IMR-90 (cell line): Measurements from ENCODE around the gene DTL. TPM values are rescaled to one million over a fixed set of nuclear protein-coding genes. Genes with fewer than 3 reads are reported as not detected.

Experiments used
- ATAC-seq: fragments of 200-7000 bp; cut with Tn5 transposase; 2 replicates; pipeline ENCODE4 v1.9.1; 2020; ENCODE audit warnings: low read depth, mild to moderate bottlenecking, moderate library complexity
- BruUV-seq: library from RNA; stranded (reverse); fragments of 400-500 nt; replicated peaks from 2 replicates; lab custom pipeline; 2021; lab: Mats Ljungman, UMichigan
- CTCF ChIA-PET: fragments of 300-600 bp; formaldehyde crosslinking; extraction: SDS; loops from one replicate; lab custom pipeline; 2021; ENCODE audit warnings: antibody characterized with exemption; lab: Yijun Ruan, JAX
- POLR2A ChIA-PET: fragments of 300-600 bp; sonication (Branson Sonifier 250); formaldehyde crosslinking; loops from one replicate; lab custom pipeline; 2022; ENCODE audit warnings: antibody characterized with exemption; ENCODE audit not compliant: unreplicated experiment; lab: Charles Lee
- DNase-seq: peaks from one replicate; pipeline ENCODE4 v3.0.0; 2013
- H2AFZ ChIP-seq: replicated peaks from 2 replicates; pipeline ENCODE3; 2013; ENCODE audit warnings: low read length, mild to moderate bottlenecking; ENCODE audit not compliant: poor library complexity
- H2AK5ac ChIP-seq: 2 replicates; pipeline ENCODE4 v1.6.1; 2013; ENCODE audit warnings: low read depth, low read length, inconsistent platforms
- H2AK9ac ChIP-seq: replicated peaks from 2 replicates; pipeline ENCODE3; 2013; ENCODE audit warnings: mild to moderate bottlenecking, low read depth, low read length, moderate library complexity; ENCODE audit not compliant: poor library complexity
- H2BK120ac ChIP-seq: 2 replicates; pipeline ENCODE4 v1.6.1; 2013; ENCODE audit warnings: low read depth, low read length, inconsistent platforms
- H2BK15ac ChIP-seq: 3 replicates; pipeline ENCODE4 v1.6.1; 2013; ENCODE audit warnings: low read depth, low read length, inconsistent platforms
- H2BK20ac ChIP-seq: 2 replicates; pipeline ENCODE4 v1.6.1; 2013; ENCODE audit warnings: low read depth, mild to moderate bottlenecking, inconsistent platforms, low read length, moderate library complexity
- H2BK5ac ChIP-seq: 2 replicates; pipeline ENCODE4 v1.6.1; 2013; ENCODE audit warnings: mild to moderate bottlenecking, low read depth, low read length, inconsistent platforms; ENCODE audit not compliant: poor library complexity, severe bottlenecking
- H3K14ac ChIP-seq: replicated peaks from 2 replicates; pipeline ENCODE4 v1.6.1; 2013; ENCODE audit warnings: low read depth, low read length, inconsistent platforms
- H3K18ac ChIP-seq: 2 replicates; pipeline ENCODE4 v1.6.1; 2013; ENCODE audit warnings: low read depth, low read length, control low read depth
- H3K23ac ChIP-seq: 2 replicates; pipeline ENCODE4 v1.6.1; 2013; ENCODE audit warnings: low read depth, low read length, inconsistent platforms
- H3K27ac ChIP-seq: 2 replicates; pipeline ENCODE4 v1.5.1; 2013; ENCODE audit warnings: mild to moderate bottlenecking, control low read depth, low read length; ENCODE audit not compliant: insufficient read depth
- H3K27me3 ChIP-seq: 2 replicates; pipeline ENCODE4 v1.6.1; 2013; ENCODE audit warnings: low read length; ENCODE audit not compliant: control insufficient read depth, insufficient read depth
- H3K36me3 ChIP-seq: 2 replicates; pipeline ENCODE4 v1.6.1; 2013; ENCODE audit warnings: low read length, mixed read lengths; ENCODE audit not compliant: control insufficient read depth, insufficient read depth
- H3K4ac ChIP-seq: 2 replicates; pipeline ENCODE4 v1.6.1; 2013; ENCODE audit warnings: low read depth, low read length, inconsistent platforms
- H3K4me1 ChIP-seq: 2 replicates; pipeline ENCODE4 v1.6.1; 2013; ENCODE audit warnings: low read length, mixed read lengths; ENCODE audit not compliant: control insufficient read depth, insufficient read depth
- H3K4me2 ChIP-seq: 2 replicates; pipeline ENCODE4 v1.6.1; 2013; ENCODE audit warnings: low read depth, mild to moderate bottlenecking, control low read depth, low read length, moderate library complexity
- H3K4me3 ChIP-seq: 2 replicates; pipeline ENCODE4 v1.5.1; 2013; ENCODE audit warnings: low read depth, mild to moderate bottlenecking, control low read depth, low read length, moderate library complexity; ENCODE audit not compliant: insufficient read depth
- H3K56ac ChIP-seq: 2 replicates; pipeline ENCODE4 v1.6.1; 2013; ENCODE audit warnings: low read length, inconsistent platforms; ENCODE audit not compliant: insufficient read depth; ENCODE audit errors: extremely low read depth
- H3K79me1 ChIP-seq, 2 experiments: 2 replicates each; pipeline ENCODE4 v1.6.1; 2013; ENCODE audit warnings: low read length in 2 of 2, inconsistent platforms in 1 of 2, low read depth in 1 of 2
- H3K9ac ChIP-seq: 2 replicates; pipeline ENCODE4 v1.6.1; 2013; ENCODE audit warnings: low read depth, low read length, control low read depth
- H3K9me1 ChIP-seq: 2 replicates; pipeline ENCODE4 v1.6.1; 2013; ENCODE audit warnings: low read length, inconsistent platforms; ENCODE audit not compliant: insufficient read depth
- H3K9me3 ChIP-seq: 2 replicates; pipeline ENCODE4 v1.6.1; 2013; ENCODE audit warnings: low read length; ENCODE audit not compliant: control insufficient read depth, insufficient read depth
- H4K20me1 ChIP-seq: 2 replicates; pipeline ENCODE4 v1.6.1; 2013; ENCODE audit warnings: low read length, inconsistent platforms; ENCODE audit not compliant: insufficient read depth
- H4K5ac ChIP-seq: 2 replicates; pipeline ENCODE4 v1.6.1; 2013; ENCODE audit warnings: mild to moderate bottlenecking, low read depth, low read length, control low read depth
- H4K8ac ChIP-seq, 2 experiments: 2 replicates each; pipeline ENCODE4 v1.6.1; 2013; ENCODE audit warnings: low read depth in 2 of 2, low read length in 2 of 2, control low read depth in 1 of 2, inconsistent platforms in 1 of 2
- H4K91ac ChIP-seq: 2 replicates; pipeline ENCODE4 v1.6.1; 2013; ENCODE audit warnings: low read depth, low read length, inconsistent platforms; ENCODE audit not compliant: insufficient read depth
- BHLHE40 ChIP-seq: fragments of 150-350 bp; IDR thresholded peaks from 2 replicates; pipeline ENCODE4 v1.6.1; 2016; ENCODE audit warnings: mild to moderate bottlenecking, low read depth, low read length
- CEBPB ChIP-seq: IDR thresholded peaks from 2 replicates; pipeline ENCODE4 v1.6.1; 2012; ENCODE audit warnings: low read depth, low read length, improper control_type of control experiment
- CHD1 ChIP-seq: IDR thresholded peaks from 2 replicates; pipeline ENCODE4 v1.6.1; 2012; ENCODE audit warnings: low read depth, low read length, improper control_type of control experiment
- CTCF ChIP-seq: conservative IDR thresholded peaks from 2 replicates; pipeline ENCODE4 v1.5.1; 2012; ENCODE audit warnings: mild to moderate bottlenecking, low read depth, low read length, improper control_type of control experiment
- ELK1 ChIP-seq: fragments of 150-350 bp; IDR thresholded peaks from 2 replicates; pipeline ENCODE4 v1.6.1; 2016; ENCODE audit warnings: low read depth, mild to moderate bottlenecking, low read length, moderate library complexity, borderline replicate concordance
- FOS ChIP-seq: fragments of 150-350 bp; IDR thresholded peaks from 2 replicates; pipeline ENCODE4 v1.6.1; 2016; ENCODE audit warnings: low read depth, low read length
- MAFK ChIP-seq: IDR thresholded peaks from 2 replicates; pipeline ENCODE4 v1.6.1; 2012; ENCODE audit warnings: low read depth, low read length, improper control_type of control experiment
- MAZ ChIP-seq: IDR thresholded peaks from 2 replicates; pipeline ENCODE4 v1.6.1; 2012; ENCODE audit warnings: low read depth, mild to moderate bottlenecking, low read length, improper control_type of control experiment, moderate library complexity, borderline replicate concordance
- MXI1 ChIP-seq: IDR thresholded peaks from 2 replicates; pipeline ENCODE4 v1.6.1; 2012; ENCODE audit warnings: low read depth, mild to moderate bottlenecking, low read length, moderate library complexity, borderline replicate concordance
- NFE2L2 ChIP-seq: fragments of 150-350 bp; IDR thresholded peaks from 2 replicates; pipeline ENCODE4 v1.6.1; 2016; ENCODE audit warnings: low read depth, mild to moderate bottlenecking, low read length
- POLR2A ChIP-seq: IDR thresholded peaks from 2 replicates; pipeline ENCODE4 v1.6.1; 2012; ENCODE audit warnings: mild to moderate bottlenecking, low read depth, low read length
- RAD21 ChIP-seq: IDR thresholded peaks from 2 replicates; pipeline ENCODE4 v1.6.1; 2012; ENCODE audit warnings: low read length, improper control_type of control experiment
- RCOR1 ChIP-seq: IDR thresholded peaks from 2 replicates; pipeline ENCODE4 v1.6.1; 2012; ENCODE audit warnings: mild to moderate bottlenecking, low read length, improper control_type of control experiment; ENCODE audit not compliant: insufficient replicate concordance
- RFX5 ChIP-seq: IDR thresholded peaks from 2 replicates; pipeline ENCODE4 v1.8.0; 2012; ENCODE audit warnings: low read depth, mild to moderate bottlenecking, low read length, moderate library complexity
- SMC3 ChIP-seq: fragments of 150-350 bp; IDR thresholded peaks from 2 replicates; pipeline ENCODE4 v1.6.1; 2016; ENCODE audit warnings: low read depth, mild to moderate bottlenecking, antibody characterized with exemption, low read length, moderate library complexity
- dilution Hi-C: fragments of 300-500 bp; cut with HindIII; formaldehyde crosslinking; loops from one replicate; pipeline ENCODE4 v1.14.3; 2018; ENCODE audit warnings: low sequenced_read_pairs; ENCODE audit not compliant: unreplicated experiment
- in situ Hi-C: fragments of 300-500 bp; cut with MboI; formaldehyde crosslinking; loops from 3 replicates; pipeline ENCODE4 v1.14.3; 2019; ENCODE audit warnings: low sequenced_read_pairs, inconsistent platforms, mixed read lengths
- intact Hi-C: fragments of 100-400 bp; cut with micrococcal nuclease; formaldehyde crosslinking; loops from 2 replicates; pipeline ENCODE4 v1.10.0; 2022
- polyA plus RNA-seq, 3 experiments: library from polyadenylated mRNA; depleted of rRNA; stranded (reverse); fragments of >200 nt; gene quantifications; 2 replicates each; pipeline ENCODE4 v1.2.3, GENCODE V29; 2012; ENCODE audit warnings: low replicate concordance in 1 of 3
- total RNA-seq: library from RNA; depleted of rRNA; stranded (reverse); fragments of >200 nt; gene quantifications from 2 replicates; pipeline ENCODE4 v1.2.3, GENCODE V29; 2012
- TF ChIP-seq, protein P1 (sequence below): fragments of 150-350 bp; IDR thresholded peaks from 2 replicates; pipeline ENCODE4 v1.6.1; 2017; ENCODE audit warnings: mild to moderate bottlenecking, antibody characterized with exemption, low read length, low read depth

Gene DTL
- total and polyA plus RNA-seq, 2 of the 4 experiments (the other 2 are of a cell fraction), result 11.8 to 19.9 TPM

DNA sequence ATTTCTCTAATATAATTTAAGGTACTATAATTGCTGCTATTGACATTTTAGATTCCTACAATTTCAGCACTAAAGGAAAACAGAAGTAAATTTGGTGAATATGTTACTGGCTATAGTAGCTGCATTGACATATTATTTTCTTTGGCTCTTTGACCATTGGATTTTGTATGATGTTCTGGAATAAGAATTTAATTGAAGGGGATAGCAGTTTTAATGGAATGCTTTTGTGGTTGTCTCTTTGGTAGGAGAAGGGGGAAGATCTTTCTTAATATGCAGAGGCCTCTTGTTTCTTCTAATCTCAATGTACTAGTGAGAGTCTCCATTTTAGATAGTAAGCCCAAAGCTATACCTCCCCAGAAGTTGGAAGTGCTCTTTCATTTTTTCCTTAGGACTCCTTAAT is 6.9 kb downstream of the DTL start:
- ATAC-seq, result no peak
- Histone ChIP-seq H3K4me3 (no peak overlapping the region), H3K14ac (no peak overlapping the region), H2AFZ (no peak overlapping the region), H3K9ac (no peak overlapping the region), H3K27me3 (no peaks in the 10 kb centered on the region), H3K9me3 (no peaks in the 10 kb centered on the region), H4K91ac (no peak overlapping the region), H3K56ac (no peak overlapping the region), H2BK20ac (no peak overlapping the region), H3K36me3 (no peaks in the 10 kb centered on the region), H4K5ac (no peak overlapping the region), H2BK5ac (no peak overlapping the region), H2AK5ac (no peak overlapping the region), H2AK9ac (no peak overlapping the region), H3K79me1 (peaks cover 11 to 28% of the 10 kb centered on the region in 2 experiments), H3K4me1 (peaks cover 3% of the 10 kb centered on the region; the same call in 1 of the 2 replicates), H3K9me1 (no peaks in the 10 kb centered on the region; the same call in 1 of the 2 replicates), H3K27ac (no peak overlapping the region), H2BK15ac (no peak overlapping the region), H4K20me1 (0 out of 2 replicates have a peak, but pooled peaks cover 3% of the 10 kb centered on the region), H2BK120ac (no peak overlapping the region), H3K23ac (no peak overlapping the region), H3K4me2 (no peak overlapping the region), H3K4ac (no peak overlapping the region), H4K8ac (no peak overlapping the region), H3K18ac (no peak overlapping the region)
- CTCF ChIA-PET, result interaction anchor here (1.4 kb wide), 1 partner anchor 344 kb away, joined by 3 read pairs; no protein-coding TSS in a partner anchor
- dilution Hi-C loops (no loop called here), in situ Hi-C loops (no loop called here), intact Hi-C loops (no loop called here)
- POLR2A ChIA-PET, result no interaction called here
- TF ChIP-seq ELK1 (no peak), CHD1 (no peak), RAD21 (no peak), RFX5 (no peak), MXI1 (no peak), CEBPB (no peak), MAFK (no peak), SMC3 (no peak), CTCF (no peak), RCOR1 (no peak), POLR2A (no peak), MAZ (no peak), NFE2L2 (no peak), FOS (no peak), BHLHE40 (no peak)
- TF ChIP-seq, protein P1, sequence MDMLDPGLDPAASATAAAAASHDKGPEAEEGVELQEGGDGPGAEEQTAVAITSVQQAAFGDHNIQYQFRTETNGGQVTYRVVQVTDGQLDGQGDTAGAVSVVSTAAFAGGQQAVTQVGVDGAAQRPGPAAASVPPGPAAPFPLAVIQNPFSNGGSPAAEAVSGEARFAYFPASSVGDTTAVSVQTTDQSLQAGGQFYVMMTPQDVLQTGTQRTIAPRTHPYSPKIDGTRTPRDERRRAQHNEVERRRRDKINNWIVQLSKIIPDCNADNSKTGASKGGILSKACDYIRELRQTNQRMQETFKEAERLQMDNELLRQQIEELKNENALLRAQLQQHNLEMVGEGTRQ, result no peak
- no TSS peak for BruUV-seq
- DNase-seq, result no peak
